GF-D8 (cell line): ENCODE measurements around the gene PODN.

Experiments used
- DNase-seq: peaks from one replicate; lab custom pipeline; 2025; lab: John Stamatoyannopoulos, UW

Gene PODN

DNA sequence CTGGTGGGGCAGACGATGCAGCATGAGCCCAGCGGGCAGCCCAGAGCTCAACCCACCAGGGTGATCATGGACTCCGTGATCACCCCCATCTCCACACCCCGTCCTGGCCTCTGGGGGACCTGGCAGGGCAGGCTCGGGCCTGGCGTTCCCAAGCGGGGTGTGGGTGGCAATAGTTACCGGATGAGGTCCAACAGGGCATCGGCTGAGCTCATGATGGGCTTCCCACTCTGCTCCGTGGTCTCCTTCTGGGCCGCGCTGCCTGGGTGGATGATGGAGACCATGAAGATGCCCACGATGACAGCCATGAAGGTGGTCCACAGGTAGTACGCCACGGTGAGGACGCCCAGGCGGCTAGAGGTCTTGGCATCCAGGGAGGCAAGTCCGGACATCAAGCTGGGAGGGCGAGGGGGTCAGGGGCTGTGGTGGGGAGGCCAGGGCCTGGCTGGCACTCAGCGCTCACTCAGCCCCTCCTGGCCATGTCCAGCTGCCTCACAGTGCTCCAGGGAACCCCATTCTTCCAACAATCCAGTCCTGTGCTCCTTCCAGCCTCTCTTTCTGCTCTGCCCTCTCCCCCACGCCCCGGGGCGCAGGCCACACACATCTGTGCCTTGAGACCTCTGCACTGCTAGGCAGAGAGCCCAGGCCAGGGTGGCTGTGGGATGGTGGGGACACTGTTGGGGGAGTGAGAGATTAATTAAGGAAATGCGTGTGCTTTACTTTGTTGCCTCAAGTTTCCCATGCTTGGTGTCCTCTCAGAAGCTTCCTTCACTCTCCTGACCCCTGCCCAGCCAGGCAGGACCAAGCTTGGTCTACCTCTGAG, 52.8 kb downstream of the PODN start:
- DNase-seq = no peak

DNA sequence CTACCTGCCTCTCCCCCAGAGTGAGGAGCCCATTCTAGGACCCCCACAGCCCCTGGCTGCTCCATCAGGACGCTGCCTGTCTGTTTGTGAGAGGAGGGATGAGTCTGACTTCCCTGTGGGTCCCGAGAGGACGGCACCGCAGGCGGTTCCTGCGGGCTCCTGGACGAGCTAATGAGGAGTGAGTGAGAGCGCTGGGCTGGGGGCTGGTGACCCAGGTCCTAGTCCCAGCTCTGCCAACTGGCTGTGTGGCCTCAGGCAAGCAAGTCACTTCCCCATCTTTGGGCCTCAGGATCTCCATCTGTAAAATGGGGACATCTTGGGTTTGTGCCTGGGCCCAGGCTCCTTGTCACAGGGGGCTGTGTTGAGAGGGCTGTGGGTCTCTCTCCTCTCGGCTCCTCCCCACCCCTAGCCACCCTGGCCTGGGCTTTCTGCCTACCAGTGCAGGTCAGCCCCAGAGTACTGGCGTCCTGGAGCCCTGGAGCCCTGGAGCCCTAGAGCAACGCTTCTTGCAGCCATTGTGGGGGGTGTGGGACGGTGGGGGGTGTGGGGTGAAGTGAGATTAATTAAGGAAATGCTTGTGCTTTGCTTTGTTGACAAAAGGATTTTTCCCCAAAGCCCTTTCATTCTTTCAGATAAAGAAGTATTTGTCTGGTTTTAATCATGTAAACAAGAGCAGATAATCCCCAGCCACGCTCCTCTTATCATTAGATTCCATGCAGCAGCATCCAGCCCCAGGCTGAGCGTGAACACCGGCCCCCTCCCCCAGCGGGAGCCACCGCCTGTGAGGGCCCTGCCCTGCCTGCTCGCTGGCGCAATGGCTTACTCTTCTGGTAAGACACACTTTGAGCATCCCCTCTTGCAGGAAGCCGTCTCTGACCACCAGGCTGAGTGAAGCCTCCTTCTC, 53.6 kb downstream of the PODN start:
- no peak for DNase-seq

- no peak for DNase-seq
These were observed 54.3 kb downstream of the PODN start for GRCh38 chr1:53116307-53116810.

DNA sequence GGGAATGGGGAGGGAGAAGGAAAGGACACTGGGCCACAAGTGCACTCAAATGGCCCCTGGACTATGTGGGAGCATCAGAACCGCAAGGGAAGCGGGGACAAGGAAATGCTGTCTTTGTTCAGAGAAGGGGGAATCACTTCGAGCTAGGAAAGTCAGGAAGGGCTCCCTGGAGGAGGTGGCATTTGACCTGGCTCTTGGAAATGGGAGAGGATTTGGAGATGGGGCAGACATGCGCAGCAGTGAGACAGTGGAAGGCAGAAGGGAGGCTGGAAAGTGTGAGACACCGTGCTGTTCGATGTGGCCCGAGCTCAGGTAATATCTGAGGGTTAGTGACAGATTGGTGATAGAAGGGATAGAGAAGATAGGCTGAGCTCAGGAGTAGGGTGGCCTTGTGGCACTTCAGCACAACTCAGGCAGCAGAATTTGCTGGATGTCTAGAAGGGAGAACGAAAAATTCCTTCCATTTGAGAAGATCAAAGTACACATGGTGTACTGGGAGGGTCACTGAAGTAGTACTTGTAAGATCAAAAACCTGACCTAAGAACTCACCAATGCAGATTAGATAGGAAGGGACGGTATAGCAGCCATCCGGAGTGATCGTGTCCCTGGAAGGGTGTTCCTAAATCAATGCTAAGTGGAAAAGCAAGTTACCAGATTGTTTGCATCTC, 55.1 kb downstream of the PODN start:
- DNase-seq = no peak

- DNase-seq = no peak
These were observed 55.8 kb downstream of the PODN start for GRCh38 chr1:53117836-53118235.

GRCh38 chr1:53120659-53121058, 58.6 kb downstream of the PODN start:
- DNase-seq = no peak

DNA sequence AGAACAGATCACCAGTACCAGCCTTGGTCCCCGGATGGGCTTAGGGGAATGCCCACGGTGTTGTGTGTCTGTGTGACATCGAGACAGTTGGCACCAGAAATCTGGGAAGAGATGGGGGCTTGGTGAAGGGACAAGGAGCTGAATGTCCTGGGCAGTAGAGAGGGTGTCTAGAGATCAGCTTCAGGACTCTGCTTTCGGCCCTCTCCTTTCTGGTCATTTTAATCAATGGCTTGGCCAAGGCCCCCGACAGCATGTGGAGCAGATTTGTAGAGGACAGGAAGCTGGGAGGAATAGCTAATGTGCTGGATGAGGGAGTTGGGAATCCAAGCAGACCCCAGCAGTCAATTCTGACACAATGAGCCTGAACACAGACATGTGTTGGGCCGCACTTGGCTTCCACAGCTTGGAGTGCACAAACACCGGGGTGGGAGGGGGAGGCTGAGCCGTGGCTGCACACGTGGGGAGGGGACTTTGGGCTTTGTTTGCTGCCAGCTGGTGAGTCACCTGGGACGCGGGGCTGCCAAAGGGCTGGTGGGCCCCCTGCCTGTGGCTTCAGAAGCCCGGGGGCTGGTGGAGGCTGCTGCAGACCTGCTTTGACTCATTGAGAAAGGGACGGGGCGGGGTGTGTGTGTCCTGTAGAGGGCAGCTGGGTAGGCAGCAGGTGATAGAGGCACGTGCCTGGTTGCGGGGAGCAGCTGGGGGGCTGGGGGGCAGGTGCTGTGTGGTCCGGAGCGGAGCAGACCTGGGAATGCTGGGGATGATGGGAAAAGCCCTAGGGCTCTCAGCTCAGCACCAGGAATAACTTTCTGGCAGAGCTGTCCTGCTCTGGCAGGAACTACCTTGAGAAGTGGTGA, 59.5 kb downstream of the PODN start:
- DNase-seq = no peak

GRCh38 chr1:53122201-53122885, 60.3 kb downstream of the PODN start:
- no peak for DNase-seq

GRCh38 chr1:53122961-53123413, 61.0 kb downstream of the PODN start:
- DNase-seq = no peak

DNA sequence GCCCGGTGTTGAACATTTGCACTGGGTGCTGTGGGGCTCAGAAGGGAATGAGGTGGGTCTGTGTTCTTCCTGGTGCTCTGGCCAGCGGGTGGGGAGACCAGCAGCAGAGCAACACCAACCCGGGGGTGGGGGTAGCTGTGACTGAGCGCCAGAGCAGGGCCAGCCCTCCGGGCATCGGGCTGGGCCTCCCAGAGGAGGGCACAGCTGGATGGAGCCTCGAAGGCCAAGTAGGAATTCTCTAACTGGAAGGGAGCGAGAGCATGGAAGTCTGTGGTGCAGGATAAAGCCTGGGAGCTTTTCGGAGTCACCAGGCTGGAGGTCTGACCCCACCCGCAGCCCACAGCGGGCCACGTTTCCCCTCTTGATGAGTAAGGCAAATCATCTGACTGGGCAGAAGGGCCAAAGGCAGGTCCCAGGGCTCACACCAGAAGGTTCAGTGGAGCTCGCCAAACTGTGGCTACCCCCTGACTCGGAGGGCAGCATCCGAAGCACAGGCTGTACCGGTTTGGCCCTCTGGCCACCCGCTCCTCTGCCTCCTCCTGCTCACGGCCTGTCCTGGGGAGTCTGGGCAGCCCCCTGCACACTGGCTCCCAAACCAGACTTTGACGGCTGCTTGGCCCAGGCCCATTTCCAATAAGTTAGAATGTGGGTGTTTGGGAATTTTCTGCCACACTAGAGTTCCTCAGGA, 61.6 kb downstream of the PODN start:
- no peak for DNase-seq

DNA sequence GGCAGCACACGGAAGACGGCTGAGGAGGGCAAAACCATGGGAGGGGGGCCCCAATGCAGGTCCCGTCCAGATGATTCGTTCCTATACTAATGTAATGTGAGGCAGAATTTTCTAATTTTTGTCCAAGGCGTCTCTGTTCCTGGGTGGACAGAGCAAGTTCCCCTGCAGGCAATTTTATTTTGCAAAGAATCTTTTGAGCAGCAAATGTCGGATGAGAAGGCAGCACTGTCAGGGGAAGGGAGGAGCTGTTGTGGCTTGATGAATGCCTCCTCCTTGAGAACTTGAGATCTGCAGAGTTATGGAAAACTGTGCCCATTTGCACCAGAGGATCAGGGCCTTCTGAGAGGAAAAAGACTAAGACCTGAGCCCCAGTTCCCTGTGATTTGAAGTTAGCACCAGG, 63.1 kb downstream of the PODN start:
- no peak for DNase-seq

- no peak for DNase-seq
These were observed 63.8 kb downstream of the PODN start for GRCh38 chr1:53125623-53126360.

DNA sequence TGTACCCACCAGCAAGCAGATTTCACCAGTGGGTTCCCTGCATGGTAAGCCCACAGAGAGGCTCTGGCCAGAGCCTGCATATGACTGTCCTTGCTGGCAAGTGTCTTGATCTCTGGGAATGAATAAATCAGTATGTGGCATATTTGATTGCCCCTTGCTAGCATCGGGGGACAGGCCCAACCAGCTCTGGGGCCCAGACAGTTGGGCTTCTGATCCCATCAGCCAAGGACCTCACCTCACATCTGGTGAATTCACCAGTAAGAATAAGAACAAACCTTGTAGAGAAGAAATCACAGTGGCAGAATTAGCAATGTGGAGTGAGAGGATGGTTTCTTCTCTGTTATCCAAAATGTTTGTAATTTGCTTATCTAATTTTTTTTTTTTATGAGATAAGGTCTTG, 64.5 kb downstream of the PODN start:
- no peak for DNase-seq

DNA sequence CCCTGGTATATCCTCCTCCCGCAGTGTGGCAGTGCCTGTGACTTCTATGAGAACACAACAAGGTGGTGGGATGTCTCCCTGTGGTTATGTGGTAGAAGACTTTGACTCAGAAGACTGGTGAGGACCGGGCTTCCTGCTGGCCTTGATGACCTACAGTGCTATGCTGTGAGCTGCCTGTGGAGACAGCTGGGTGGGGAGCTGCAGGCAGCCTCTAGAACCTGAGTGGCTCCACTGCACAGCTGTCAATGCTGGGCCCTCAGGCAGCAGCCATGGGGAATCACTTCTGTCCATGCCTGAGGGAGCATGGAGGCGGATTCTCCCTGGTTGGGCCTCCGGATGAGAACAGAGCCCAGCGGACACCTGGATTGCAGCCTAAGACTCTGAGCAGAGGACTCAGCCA, 65.5 kb downstream of the PODN start:
- DNase-seq = no peak

DNA sequence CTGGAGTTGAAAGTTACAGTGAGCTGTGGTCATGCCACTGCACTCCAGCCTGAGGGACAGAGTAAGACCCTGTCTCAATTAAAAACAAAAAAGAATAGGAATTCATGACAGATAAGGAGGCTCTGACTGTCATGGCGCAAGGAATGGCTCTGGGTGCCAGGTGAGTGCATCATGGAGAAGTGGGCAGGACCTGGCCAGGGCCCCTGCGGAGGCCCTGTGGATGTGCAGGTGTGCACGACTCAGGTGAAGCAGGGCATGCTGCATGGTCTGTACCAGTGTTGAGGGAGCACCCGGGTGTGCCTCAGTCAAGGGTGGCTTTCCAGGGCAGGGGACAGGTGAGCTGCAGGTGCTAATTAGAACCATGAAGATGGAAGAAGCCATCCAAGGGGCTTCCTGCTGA, 66.4 kb downstream of the PODN start:
- DNase-seq = no peak

GRCh38 chr1:53129891-53130597, 68.0 kb downstream of the PODN start:
- no peak for DNase-seq

DNA sequence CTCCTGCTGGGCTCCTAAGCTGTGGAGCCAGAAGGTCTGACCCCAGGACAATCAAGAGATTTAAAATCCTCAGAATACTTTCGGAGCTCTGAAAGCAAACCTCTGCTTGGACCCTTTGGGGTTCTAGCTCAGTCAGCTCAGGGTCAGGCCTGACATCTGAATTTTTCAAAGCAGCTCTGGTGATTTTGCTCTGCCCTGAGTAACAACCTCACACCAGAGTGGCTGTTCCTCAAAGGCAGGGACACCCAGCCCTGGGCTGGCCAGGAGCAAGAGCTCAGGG, 68.5 kb downstream of the PODN start:
- no peak for DNase-seq

GRCh38 chr1:53130878-53131589, 69.0 kb downstream of the PODN start:
- DNase-seq = no peak

DNA sequence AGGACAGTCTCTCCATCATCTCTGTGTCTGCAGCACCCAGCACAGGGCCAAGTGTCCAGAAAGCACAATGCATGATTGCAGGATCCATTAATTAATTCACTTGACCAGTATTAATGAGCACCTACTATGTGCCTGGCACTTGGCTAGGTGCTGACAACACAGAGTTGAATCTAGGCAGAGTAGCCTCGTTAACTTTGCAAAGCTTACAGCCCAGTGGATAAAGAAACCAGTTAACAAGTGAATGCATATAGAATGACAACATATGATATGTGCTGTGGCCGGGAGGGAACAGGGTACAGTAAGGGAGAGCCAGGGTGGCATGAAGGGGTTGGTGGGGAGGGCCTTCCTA, 69.6 kb downstream of the PODN start:
- DNase-seq = no peak
